Kidney epithelial cell (primary cell): Measurements from ENCODE around the gene DLAT. TPM values are rescaled to one million over a fixed set of nuclear protein-coding genes. Genes with fewer than 3 reads are reported as not detected.

Source experiments
- DNase-seq: peaks from one replicate; pipeline ENCODE4 v3.0.0-alpha.2; 2010; ENCODE audit warnings: low read depth
- H3K27me3 ChIP-seq: 2 replicates; pipeline ENCODE4 v1.6.0; 2011; ENCODE audit warnings: low read length; ENCODE audit not compliant: control insufficient read depth, insufficient read depth
- H3K36me3 ChIP-seq: 2 replicates; pipeline ENCODE4 v1.5.1; 2011; ENCODE audit warnings: low read length; ENCODE audit not compliant: control insufficient read depth, insufficient read depth
- H3K4me3 ChIP-seq: 2 replicates; pipeline ENCODE4 v1.5.1; 2011; ENCODE audit warnings: low read depth, mild to moderate bottlenecking, control low read depth, low read length
- CTCF ChIP-seq: IDR thresholded peaks from 2 replicates; pipeline ENCODE4 v1.5.1; 2011; ENCODE audit warnings: mild to moderate bottlenecking, moderate library complexity, low read length, control low read depth, inconsistent platforms; ENCODE audit not compliant: insufficient read depth, poor library complexity, severe bottlenecking
- total RNA-seq: library from RNA; depleted of rRNA; stranded (reverse); fragments of >200 nt; gene quantifications from 2 replicates; pipeline ENCODE4 v1.2.3, GENCODE V29; 2015

Gene DLAT
- total RNA-seq, 1 donor from 2014 or later, result 33.4 TPM

GRCh38 chr11:112096194-112096593 lies 71.0 kb downstream of the DLAT start:
- no peaks in the 10 kb centered on the region for H3K36me3 ChIP-seq
- TF ChIP-seq CTCF, result no peak

DNA sequence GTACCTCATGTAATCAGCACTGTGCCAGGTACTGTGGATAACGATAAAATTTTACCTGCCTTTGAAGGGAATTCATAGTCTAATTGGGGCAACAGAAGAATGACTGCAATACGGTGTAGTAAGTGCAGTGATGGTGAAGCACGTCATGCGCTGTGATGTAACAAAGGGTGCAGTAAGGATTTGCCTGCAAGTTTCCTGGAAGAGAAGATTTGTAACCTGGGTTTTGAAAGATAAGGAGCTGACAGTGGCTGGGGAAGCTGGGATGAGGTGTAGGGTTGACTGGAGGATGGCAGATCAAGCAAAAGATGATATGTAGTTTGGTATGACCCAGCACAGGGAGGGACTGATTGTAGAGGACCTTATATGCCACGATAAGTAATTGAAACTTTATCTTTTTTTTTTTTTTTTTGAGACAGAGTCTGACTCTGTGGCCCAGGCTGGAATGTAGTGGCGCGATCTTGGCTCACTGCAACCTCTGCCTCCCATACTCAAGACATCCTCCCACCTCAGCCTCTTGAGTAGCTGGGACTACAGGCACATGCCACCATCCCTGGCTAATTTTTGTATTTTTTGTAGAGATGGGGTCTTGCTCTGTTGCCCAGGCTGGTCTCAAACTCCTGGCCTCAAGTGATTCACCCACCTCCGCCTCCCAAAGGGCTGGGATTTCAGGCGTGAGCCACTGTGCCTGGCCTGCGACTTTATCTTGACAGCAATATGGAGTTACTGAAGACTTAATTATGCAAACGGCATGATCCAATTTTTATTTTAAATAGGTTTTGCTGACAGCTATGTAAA lies 72.7 kb downstream of the DLAT start:
- no peak for TF ChIP-seq CTCF
- Histone ChIP-seq H3K27me3 (no peaks in the 10 kb centered on the region), H3K36me3 (no peaks in the 10 kb centered on the region), H3K4me3 (no peak overlapping the region)
- no peak for DNase-seq

More at GRCh38 chr11:112096194-112096593, 71.0 kb downstream of the DLAT start:
- no peak for DNase-seq
- Histone ChIP-seq H3K27me3 (no peaks in the 10 kb centered on the region), H3K4me3 (no peak overlapping the region)

- DNase-seq, result no peak
- no peaks in the 10 kb centered on the region for H3K36me3 ChIP-seq
- TF ChIP-seq CTCF, result no peak
- no peaks in the 10 kb centered on the region for H3K27me3 ChIP-seq
- H3K4me3 ChIP-seq, result no peak overlapping the region
Measured at GRCh38 chr11:112100462-112100861, 75.3 kb downstream of the DLAT start.

- H3K36me3 ChIP-seq, result no peaks in the 10 kb centered on the region
- no peaks in the 10 kb centered on the region for H3K27me3 ChIP-seq
- TF ChIP-seq CTCF, result no peak
- DNase-seq, result no peak
- no peak overlapping the region for H3K4me3 ChIP-seq
Measured at GRCh38 chr11:112103446-112103845, 78.2 kb downstream of the DLAT start.

DNA sequence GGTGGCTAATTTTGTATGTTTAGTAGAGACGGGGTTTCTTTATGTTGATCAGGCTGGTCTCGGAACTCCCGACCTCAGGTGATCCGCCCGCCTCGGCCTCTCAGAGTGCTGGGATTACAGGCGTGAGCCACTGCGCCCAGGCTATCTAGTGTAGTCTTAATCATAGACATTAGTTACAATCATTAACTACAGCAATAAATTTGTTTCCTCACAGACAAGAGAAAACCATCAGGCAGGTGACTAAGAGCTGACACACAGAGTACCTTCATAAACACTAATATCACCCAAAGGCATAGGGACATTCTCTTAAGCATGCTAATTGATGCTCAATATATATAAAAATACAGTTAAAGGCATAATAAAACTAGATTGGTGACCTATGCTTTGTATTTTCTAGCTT lies 80.9 kb downstream of the DLAT start:
- no peaks in the 10 kb centered on the region for H3K27me3 ChIP-seq
- no peak overlapping the region for H3K4me3 ChIP-seq
- no peak for DNase-seq
- no peak for TF ChIP-seq CTCF
- no peaks in the 10 kb centered on the region for H3K36me3 ChIP-seq

Other genes with a start within 250 kb of the DLAT start
- 33.8 and 43.7 TPM in 2 replicates for gene ALG9, start 153.8 kb upstream of the DLAT start, total RNA-seq
- 2.7 and 3.7 TPM in 2 replicates for gene FDXACB1, start 146.2 kb upstream of the DLAT start, total RNA-seq
- 16.8 and 24.8 TPM in 2 replicates for gene CFAP68, start 145.9 kb upstream of the DLAT start, total RNA-seq
- 23.9 and 43.5 TPM in 2 replicates for gene CRYAB, start 113.6 kb upstream of the DLAT start, total RNA-seq
- gene HSPB2, start 112.7 kb upstream of the DLAT start, total RNA-seq, result 0.21 and 0.62 TPM in 2 replicates
- gene C11orf52, start 106.5 kb upstream of the DLAT start, total RNA-seq, result 3.1 and 5.0 TPM in 2 replicates
- 13.2 and 14.4 TPM in 2 replicates for gene DIXDC1, start 88.1 kb upstream of the DLAT start, total RNA-seq
- 0.92 and 1.4 TPM in 2 replicates for gene PIH1D2, start 48.6 kb downstream of the DLAT start, total RNA-seq
- 17.0 and 21.7 TPM in 2 replicates for gene NKAPD1, start 48.9 kb downstream of the DLAT start, total RNA-seq
- 24.8 and 42.3 TPM in 2 replicates for gene TIMM8B, start 61.3 kb downstream of the DLAT start, total RNA-seq
- 67.8 and 69.7 TPM in 2 replicates for gene SDHD, start 61.5 kb downstream of the DLAT start, total RNA-seq
- gene IL18, start 138.7 kb downstream of the DLAT start, total RNA-seq, result 8.4 and 15.5 TPM in 2 replicates
- not detected in 2 replicates for gene TEX12, start 142.0 kb downstream of the DLAT start, total RNA-seq
- 0.48 TPM in 1 of 2 replicates, not detected in the other for gene BCO2, start 150.1 kb downstream of the DLAT start, total RNA-seq
- 24.1 and 34.2 TPM in 2 replicates for gene PTS, start 201.0 kb downstream of the DLAT start, total RNA-seq
- gene PLET1, start 235.5 kb downstream of the DLAT start, total RNA-seq, result not detected in 2 replicates